A673 (cell line): ENCODE data around the gene WFDC10B.

ENCODE experiments used
- CTCF ChIP-seq: fragments of 300-800, 200-600 bp; sonication (generic); conservative IDR thresholded peaks from 2 replicates; pipeline ENCODE4 v1.5.1; 2017; ENCODE audit warnings: low read depth, mild to moderate bottlenecking, antibody characterized with exemption, low read length, moderate library complexity, mixed read lengths
- EZH2 ChIP-seq: fragments of 200-600 bp; sonication (generic); IDR thresholded peaks from 2 replicates; pipeline ENCODE4 v1.6.1; 2017; ENCODE audit warnings: borderline replicate concordance, low read depth, mild to moderate bottlenecking, mixed read lengths, antibody characterized with exemption, low read length; ENCODE audit not compliant: poor library complexity, severe bottlenecking

- TF ChIP-seq CTCF (no peak), EZH2 (no peak)
Observed at GRCh38 chr20:45701873-45702272, 2.9 kb downstream of the WFDC10B start, which contains the start of gene WFDC13.
